HG03442 (cell line): ENCODE results near the gene SSX2IP.

ENCODE experiments used
- ATAC-seq: cut with Tn5 transposase; IDR thresholded peaks from one replicate; pipeline ENCODE4 v1.9.1; 2021; ENCODE audit warnings: mild to moderate bottlenecking, moderate library complexity; ENCODE audit not compliant: unreplicated experiment

The SSX2IP gene

GRCh38 chr1:84709131-84709530 lies 18.9 kb upstream of the SSX2IP start:
- ATAC-seq = no peak

GRCh38 chr1:84708031-84708430 lies 17.8 kb upstream of the SSX2IP start:
- ATAC-seq = no peak

- no peak for ATAC-seq
These were observed 15.3 kb upstream of the SSX2IP start for GRCh38 chr1:84705513-84705912.

GRCh38 chr1:84704872-84705417 lies 14.7 kb upstream of the SSX2IP start:
- no peak for ATAC-seq

GRCh38 chr1:84703431-84703830 lies 13.2 kb upstream of the SSX2IP start:
- no peak for ATAC-seq

GRCh38 chr1:84702143-84702542 lies 11.9 kb upstream of the SSX2IP start:
- no peak for ATAC-seq

GRCh38 chr1:84701376-84701775 lies 11.1 kb upstream of the SSX2IP start:
- ATAC-seq = no peak

- ATAC-seq = peak; percentile 85
These were observed 9.8 kb upstream of the SSX2IP start for GRCh38 chr1:84700070-84700469.

- ATAC-seq = no peak
These were observed 8.2 kb upstream of the SSX2IP start for GRCh38 chr1:84698151-84699110.

GRCh38 chr1:84693785-84694184 lies 3.5 kb upstream of the SSX2IP start:
- no peak for ATAC-seq

- ATAC-seq = no peak
These were observed 2.7 kb upstream of the SSX2IP start for GRCh38 chr1:84693005-84693404.

- ATAC-seq = no peak
These were observed 2.1 kb upstream of the SSX2IP start for GRCh38 chr1:84692391-84692790.

- ATAC-seq = no peak
These were observed 992 bp upstream of the SSX2IP start for GRCh38 chr1:84691122-84691783.

- ATAC-seq = no peak
These were observed 506 bp downstream of the SSX2IP start for GRCh38 chr1:84689514-84690396.

- ATAC-seq = no peak
These were observed 1.7 kb downstream of the SSX2IP start for GRCh38 chr1:84688463-84689061.

GRCh38 chr1:84687714-84688462 lies 2.4 kb downstream of the SSX2IP start:
- no peak for ATAC-seq

- ATAC-seq = no peak
These were observed 4.0 kb downstream of the SSX2IP start for GRCh38 chr1:84686223-84686622.

- no peak for ATAC-seq
These were observed 6.8 kb downstream of the SSX2IP start for GRCh38 chr1:84683508-84683907.

- ATAC-seq = no peak
These were observed 8.2 kb downstream of the SSX2IP start for GRCh38 chr1:84682047-84682446.
